Measurements from ENCODE around the gene TBCD. TPM values are rescaled to one million over a fixed set of nuclear protein-coding genes. Genes with fewer than 3 reads are reported as not detected.
A peak's percentile ranks its signal among the peaks of the same experiment; 100 is the strongest.

TBCD gene
- total RNA-seq, 2 experiments from 2014 or later, result 87.8 to 145 TPM

GRCh38 chr17:82883419-82884031 is 131.7 kb downstream of the TBCD start:
- Histone ChIP-seq H3K4me3 (ENCODE audit: low read depth, low read length, poor library complexity, severe bottlenecking) (no peak overlapping the region), H3K4me2 (ENCODE audit: low read length) (no peak overlapping the region), H3K36me3 (ENCODE audit: insufficient read depth, low read length) (peaks cover 22% of the 10 kb centered on the region; the same call in 1 of the 2 replicates), H4K20me1 (ENCODE audit: insufficient read depth, low read length) (no peaks in the 10 kb centered on the region), H3K9me2 (ENCODE audit: insufficient read depth, low read length) (no peaks in the 10 kb centered on the region), H3K27ac (ENCODE audit: low read depth, low read length, poor library complexity, severe bottlenecking) (no peak overlapping the region), H2AFZ (ENCODE audit: low read length) (no peak overlapping the region), H3K4me1 (ENCODE audit: insufficient read depth, low read length, poor library complexity, severe bottlenecking) (peaks cover 24% of the 10 kb centered on the region), H3K79me2 (ENCODE audit: insufficient read depth, low read depth, low read length) (no peaks in the 10 kb centered on the region), H3K9me3 (ENCODE audit: low read length) (no peaks in the 10 kb centered on the region)
- BruUV-seq (replicated peaks), result no TSS peak
- TF ChIP-seq EZH2phosphoT487 (IDR thresholded peaks at IDR 0.05; ENCODE audit: borderline replicate concordance, low read depth, low read length) (no peak), CTCF (conservative IDR thresholded peaks at IDR 0.05; ENCODE audit: low read length) (no peak)
- no peak for DNase-seq (ENCODE audit: low spot score)
- CTCF ChIA-PET (ENCODE audit: unreplicated experiment), result interaction anchor here (2.7 kb wide), 1 partner anchor 13 kb away, joined by 16 read pairs; no protein-coding TSS in a partner anchor
- POLR2A ChIA-PET, result interaction anchor here (2.4 kb wide), 1 partner anchor 12 kb away, joined by 19 read pairs; no protein-coding TSS in a partner anchor
- intact Hi-C loops (cut with micrococcal nuclease; ENCODE audit: unreplicated experiment), result no loop called here

GRCh38 chr17:82884341-82884969 is 132.6 kb downstream of the TBCD start:
- Histone ChIP-seq H3K9me2 (ENCODE audit: insufficient read depth, low read length) (no peaks in the 10 kb centered on the region), H3K4me1 (ENCODE audit: insufficient read depth, low read length, poor library complexity, severe bottlenecking) (peaks cover 24% of the 10 kb centered on the region), H4K20me1 (ENCODE audit: insufficient read depth, low read length) (no peaks in the 10 kb centered on the region), H3K27ac (ENCODE audit: low read depth, low read length, poor library complexity, severe bottlenecking) (peak overlapping the region; percentile 71), H3K9me3 (ENCODE audit: low read length) (no peaks in the 10 kb centered on the region), H3K36me3 (ENCODE audit: insufficient read depth, low read length) (peaks cover 22% of the 10 kb centered on the region; the same call in 1 of the 2 replicates), H3K4me3 (ENCODE audit: low read depth, low read length, poor library complexity, severe bottlenecking) (no peak overlapping the region), H2AFZ (ENCODE audit: low read length) (no peak overlapping the region), H3K79me2 (ENCODE audit: insufficient read depth, low read depth, low read length) (no peaks in the 10 kb centered on the region), H3K4me2 (ENCODE audit: low read length) (peak overlapping the region; percentile 51)
- CTCF ChIA-PET (ENCODE audit: unreplicated experiment), result interaction anchor here (0.8 to 2.7 kb wide), 5 partner anchors 8 to 98 kb away, joined by 3 to 16 read pairs (median 5); no protein-coding TSS in a partner anchor
- TF ChIP-seq EZH2phosphoT487 (IDR thresholded peaks at IDR 0.05; ENCODE audit: borderline replicate concordance, low read depth, low read length) (no peak), CTCF (conservative IDR thresholded peaks at IDR 0.05; ENCODE audit: low read length) (no peak)
- POLR2A ChIA-PET, result interaction anchor here (1.0 to 2.4 kb wide), 3 partner anchors 13 to 156 kb away, joined by 3 to 19 read pairs (median 4); no protein-coding TSS in a partner anchor
- BruUV-seq (replicated peaks), result no TSS peak
- DNase-seq (ENCODE audit: low spot score), result no peak
- intact Hi-C loops (cut with micrococcal nuclease; ENCODE audit: unreplicated experiment), result no loop called here

All from OCI-LY7 (cell line).